ENCODE data around the gene KCNF1.

DNA sequence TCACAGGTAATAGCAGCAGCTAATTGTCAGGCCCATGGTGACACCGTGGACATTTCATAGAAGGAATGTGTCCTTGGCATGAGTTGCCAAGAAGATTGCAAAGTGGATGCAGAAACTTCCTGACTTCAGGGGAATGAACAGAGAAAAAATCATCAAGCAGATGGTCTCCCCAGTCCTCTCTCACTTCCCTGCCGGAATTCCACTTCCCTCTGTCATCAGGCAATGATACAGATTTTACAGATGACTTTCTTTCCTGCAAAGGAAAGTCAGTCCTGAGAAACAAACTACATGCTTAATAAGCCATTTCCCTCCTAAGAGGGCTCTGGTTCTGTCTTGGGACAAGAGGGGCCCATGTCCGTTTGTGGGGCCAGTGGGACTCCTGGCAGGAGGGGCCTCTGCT lies 45.7 kb downstream of the KCNF1 start:
- TF ChIP-seq EZH2 (IDR thresholded peaks at IDR 0.05), result no peak
- TF ChIP-seq, protein P1, sequence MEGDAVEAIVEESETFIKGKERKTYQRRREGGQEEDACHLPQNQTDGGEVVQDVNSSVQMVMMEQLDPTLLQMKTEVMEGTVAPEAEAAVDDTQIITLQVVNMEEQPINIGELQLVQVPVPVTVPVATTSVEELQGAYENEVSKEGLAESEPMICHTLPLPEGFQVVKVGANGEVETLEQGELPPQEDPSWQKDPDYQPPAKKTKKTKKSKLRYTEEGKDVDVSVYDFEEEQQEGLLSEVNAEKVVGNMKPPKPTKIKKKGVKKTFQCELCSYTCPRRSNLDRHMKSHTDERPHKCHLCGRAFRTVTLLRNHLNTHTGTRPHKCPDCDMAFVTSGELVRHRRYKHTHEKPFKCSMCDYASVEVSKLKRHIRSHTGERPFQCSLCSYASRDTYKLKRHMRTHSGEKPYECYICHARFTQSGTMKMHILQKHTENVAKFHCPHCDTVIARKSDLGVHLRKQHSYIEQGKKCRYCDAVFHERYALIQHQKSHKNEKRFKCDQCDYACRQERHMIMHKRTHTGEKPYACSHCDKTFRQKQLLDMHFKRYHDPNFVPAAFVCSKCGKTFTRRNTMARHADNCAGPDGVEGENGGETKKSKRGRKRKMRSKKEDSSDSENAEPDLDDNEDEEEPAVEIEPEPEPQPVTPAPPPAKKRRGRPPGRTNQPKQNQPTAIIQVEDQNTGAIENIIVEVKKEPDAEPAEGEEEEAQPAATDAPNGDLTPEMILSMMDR (IDR thresholded peaks at IDR 0.05), result no peak
